22Rv1 (cell line): ENCODE data around the gene EME2.

Experiments
- H3K27ac ChIP-seq: fragments of 450-650 bp; 2 replicates; pipeline ENCODE4 v1.5.1; 2017
- CTCF ChIP-seq: fragments of 450-650 bp; IDR thresholded peaks from 2 replicates; pipeline ENCODE4 v1.5.1; 2017; ENCODE audit warnings: mild to moderate bottlenecking
- ZFX ChIP-seq: fragments of 450-650 bp; IDR thresholded peaks from 2 replicates; pipeline ENCODE4 v1.6.1; 2017; ENCODE audit warnings: antibody characterized with exemption, borderline replicate concordance

The EME2 gene

GRCh38 chr16:1768767-1769401, 3.7 kb upstream of the EME2 start:
- TF ChIP-seq ZFX (no peak), CTCF (no peak)
- H3K27ac ChIP-seq: peak overlapping the region; percentile 97

GRCh38 chr16:1769402-1770300, 3.0 kb upstream of the EME2 start:
- TF ChIP-seq ZFX: no peak
- no peak for TF ChIP-seq CTCF
- peak overlapping the region; percentile 97 for H3K27ac ChIP-seq

GRCh38 chr16:1770328-1771187, 2.1 kb upstream of the EME2 start:
- TF ChIP-seq CTCF (peak; percentile 9; the same call in 1 of the 2 replicates), ZFX (no peak)
- peak overlapping the region; percentile 97 for H3K27ac ChIP-seq

- H3K27ac ChIP-seq: peak within 1 kb of the TSS; percentile 97
- TF ChIP-seq CTCF: no peak
- TF ChIP-seq ZFX: no peak
Observed at GRCh38 chr16:1771188-1771863, 1.3 kb upstream of the EME2 start, which contains the start of gene NME3. TSS of gene NME3 (minus strand) at chr16:1771543. CDS start at chr16:1771534, 9 bp downstream.

- TF ChIP-seq CTCF (no peak), ZFX (no peak)
- peak overlapping the region; percentile 97 for H3K27ac ChIP-seq
Observed at GRCh38 chr16:1771864-1772361, 697 bp upstream of the EME2 start.

GRCh38 chr16:1772908-1773702, 495 bp downstream of the EME2 start, which contains the start of gene MRPS34:
TSS of gene MRPS34 (minus strand) at chr16:1773134. CDS start at chr16:1773119, 15 bp downstream.
- no peak for TF ChIP-seq ZFX
- peak; percentile 94 for TF ChIP-seq CTCF
- H3K27ac ChIP-seq: peak within 1 kb of the TSS; percentile 97
